Neutrophil (primary cell): Measurements from ENCODE around the gene ZNF346.

Experiments used
- H3K27ac ChIP-seq: fragments of 200-600 bp; sonication (generic); 2 replicates; pipeline ENCODE4 v1.5.1; 2016; ENCODE audit warnings: mild to moderate bottlenecking, moderate library complexity
- H3K27me3 ChIP-seq: fragments of 200-600 bp; sonication (generic); 2 replicates; pipeline ENCODE4 v1.6.0; 2016; ENCODE audit warnings: mild to moderate bottlenecking
- H3K36me3 ChIP-seq: fragments of 200-600 bp; sonication (generic); 2 replicates; pipeline ENCODE4 v1.5.1; 2017
- H3K4me1 ChIP-seq, 2 experiments: fragments of 200-600 bp in 1 of 2; sonication (generic) in 1 of 2; 1 replicate in 1 of 2; 2 replicates in 1 of 2; pipeline versions ENCODE4 v1.5.1 to v1.6.1; 2013 to 2016; ENCODE audit warnings: low read depth in 1 of 2, low read length in 1 of 2, mild to moderate bottlenecking in 1 of 2, moderate library complexity in 1 of 2; ENCODE audit not compliant: control insufficient read depth in 1 of 2, insufficient read depth in 1 of 2
- H3K4me3 ChIP-seq, 2 experiments: fragments of 200-600 bp in 1 of 2; sonication (generic) in 1 of 2; 1 replicate in 1 of 2; 2 replicates in 1 of 2; pipeline ENCODE4 v1.5.1; 2013 to 2016; ENCODE audit warnings: low read depth in 1 of 2, low read length in 1 of 2, mild to moderate bottlenecking in 1 of 2, moderate library complexity in 1 of 2
- H3K9me3 ChIP-seq: fragments of 200-600 bp; sonication (generic); 2 replicates; pipeline ENCODE4 v1.5.1; 2016
- CTCF ChIP-seq: fragments of 200-600 bp; sonication (generic); IDR thresholded peaks from 2 replicates; pipeline ENCODE4 v1.5.1; 2016; ENCODE audit warnings: antibody characterized with exemption

Gene ZNF346

DNA sequence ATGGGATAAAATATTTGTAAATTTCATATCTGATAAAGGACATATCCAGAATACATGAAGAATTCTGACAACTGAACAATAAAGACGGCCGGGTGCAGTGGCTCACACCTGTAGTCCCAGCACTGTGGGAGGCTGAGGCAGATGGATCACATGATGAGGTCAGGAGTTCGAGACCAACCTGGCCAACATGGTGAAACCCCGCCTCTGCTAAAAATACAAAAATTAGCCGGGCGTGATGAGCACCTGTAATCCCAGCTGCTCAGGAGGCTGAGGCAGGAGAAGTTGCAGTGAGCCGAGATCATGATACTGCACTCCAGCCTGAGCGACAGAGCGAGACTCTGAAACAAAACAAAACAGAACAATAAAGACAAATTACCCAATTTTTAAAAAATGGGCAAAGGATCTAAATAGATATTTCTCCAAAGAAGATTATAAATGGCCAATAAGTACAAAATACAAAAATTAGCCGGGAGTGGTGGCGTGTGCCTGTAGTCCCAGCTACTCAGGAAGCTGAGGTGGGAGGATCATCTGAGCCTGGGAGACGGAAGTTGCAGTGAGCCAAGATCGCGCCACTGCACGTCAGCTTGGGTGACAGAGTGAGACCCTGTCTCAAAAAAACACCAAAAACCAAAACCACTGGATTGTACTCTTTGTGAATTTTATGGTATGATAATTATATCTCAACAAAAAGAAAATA, 101.4 kb downstream of the ZNF346 start:
- Histone ChIP-seq H3K27me3 (no peaks in the 10 kb centered on the region), H3K36me3 (no peaks in the 10 kb centered on the region), H3K27ac (no peak overlapping the region), H3K4me3 (no peak overlapping the region), H3K9me3 (no peaks in the 10 kb centered on the region), H3K4me1 (peaks cover 0 to 5% of the 10 kb centered on the region in 2 experiments)
- no peak for TF ChIP-seq CTCF

DNA sequence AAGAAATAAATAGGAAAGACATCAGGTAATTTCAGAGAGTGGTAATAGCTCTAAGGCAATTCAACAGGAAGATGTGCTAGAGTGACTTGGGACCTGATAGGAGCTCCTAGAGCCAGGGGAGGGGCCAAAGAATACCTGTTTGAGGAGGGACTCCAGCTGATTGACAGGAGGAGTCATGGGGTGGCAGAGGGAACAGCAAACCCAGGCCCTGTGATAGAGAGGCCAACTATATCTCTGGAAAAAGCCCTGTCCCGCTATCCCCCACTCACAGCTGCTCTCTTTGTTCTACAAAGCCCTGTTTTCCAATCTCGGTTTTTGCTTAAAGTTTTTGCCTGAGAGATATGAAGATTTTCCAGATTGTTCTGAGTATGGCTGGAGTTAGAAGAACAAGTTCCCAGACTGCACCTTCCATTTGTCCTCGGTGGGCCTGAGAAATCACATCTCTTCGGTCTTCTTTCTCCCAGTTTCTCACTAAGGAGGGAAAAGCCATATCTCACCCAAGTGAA, 102.0 kb downstream of the ZNF346 start:
- no peak for TF ChIP-seq CTCF
- no peaks in the 10 kb centered on the region for H3K9me3 ChIP-seq
- no peaks in the 10 kb centered on the region for H3K27me3 ChIP-seq
- no peak overlapping the region for H3K27ac ChIP-seq
- H3K4me1 ChIP-seq: peaks cover 0 to 5% of the 10 kb centered on the region in 2 experiments
- H3K4me3 ChIP-seq: no peak overlapping the region
- no peaks in the 10 kb centered on the region for H3K36me3 ChIP-seq

- no peaks in the 10 kb centered on the region for H3K9me3 ChIP-seq
- TF ChIP-seq CTCF: no peak
These were observed 104.3 kb downstream of the ZNF346 start for GRCh38 chr5:177126771-177127170.

GRCh38 chr5:177128551-177128981, 106.1 kb downstream of the ZNF346 start:
- TF ChIP-seq CTCF: no peak
- Histone ChIP-seq H3K27ac (no peak overlapping the region), H3K4me3 (no peak overlapping the region), H3K4me1 (peaks cover 9 to 11% of the 10 kb centered on the region in 2 experiments), H3K27me3 (no peaks in the 10 kb centered on the region), H3K36me3 (no peaks in the 10 kb centered on the region), H3K9me3 (no peaks in the 10 kb centered on the region)

More at GRCh38 chr5:177126771-177127170, 104.3 kb downstream of the ZNF346 start:
- Histone ChIP-seq H3K27me3 (no peaks in the 10 kb centered on the region), H3K27ac (no peak overlapping the region), H3K36me3 (no peaks in the 10 kb centered on the region), H3K4me1 (peaks cover 0 to 7% of the 10 kb centered on the region in 2 experiments), H3K4me3 (no peak overlapping the region)

- no peak for TF ChIP-seq CTCF
- Histone ChIP-seq H3K4me1 (peaks cover 18 to 19% of the 10 kb centered on the region in 2 experiments), H3K27ac (no peak overlapping the region), H3K4me3 (no peak overlapping the region), H3K27me3 (no peaks in the 10 kb centered on the region), H3K36me3 (peaks cover 5% of the 10 kb centered on the region), H3K9me3 (no peaks in the 10 kb centered on the region)
These were observed 107.9 kb downstream of the ZNF346 start for GRCh38 chr5:177130211-177131018.
